HUES48 (cell line): ENCODE measurements around the gene PDCD7.
"Not testable (repeated sequence)": the region's sequence is repeated elsewhere in the genome, so short reads cannot be mapped to it uniquely, and the experiment has no call there.

Experiments used
- H3K27ac ChIP-seq: one replicate; pipeline ENCODE4 v1.7.0; 2013; ENCODE audit warnings: low read depth, low read length, inconsistent platforms
- H3K27me3 ChIP-seq: 2 replicates; pipeline ENCODE4 v1.6.1; 2013; ENCODE audit warnings: mild to moderate bottlenecking, low read length; ENCODE audit not compliant: control insufficient read depth, insufficient read depth
- H3K36me3 ChIP-seq: 2 replicates; pipeline ENCODE4 v1.6.1; 2013; ENCODE audit warnings: low read length; ENCODE audit not compliant: control insufficient read depth, insufficient read depth
- H3K4me1 ChIP-seq: 2 replicates; pipeline ENCODE4 v1.6.1; 2013; ENCODE audit warnings: mild to moderate bottlenecking, low read length; ENCODE audit not compliant: control insufficient read depth, insufficient read depth
- H3K4me3 ChIP-seq: 2 replicates; pipeline ENCODE4 v1.5.1; 2013; ENCODE audit warnings: mild to moderate bottlenecking, low read depth, low read length
- H3K9ac ChIP-seq: 2 replicates; pipeline ENCODE4 v1.6.1; 2013; ENCODE audit warnings: mild to moderate bottlenecking, low read depth, low read length, moderate library complexity
- H3K9me3 ChIP-seq: 2 replicates; pipeline ENCODE4 v1.6.1; 2013; ENCODE audit warnings: low read length; ENCODE audit not compliant: control insufficient read depth, insufficient read depth

PDCD7 gene

GRCh38 chr15:65099801-65100200 lies 33.8 kb downstream of the PDCD7 start:
- not testable (repeated sequence) for H3K4me3 ChIP-seq, H3K4me1 ChIP-seq, H3K36me3 ChIP-seq, H3K27ac ChIP-seq, H3K9ac ChIP-seq, H3K9me3 ChIP-seq
- H3K27me3 ChIP-seq, result peaks cover 10% of the 10 kb centered on the region; the same call in 1 of the 2 replicates

- Histone ChIP-seq H3K4me1 (no peaks in the 10 kb centered on the region; the same call in 1 of the 2 replicates), H3K36me3 (peaks cover 6% of the 10 kb centered on the region; the same call in 1 of the 2 replicates), H3K4me3 (no peak overlapping the region), H3K27ac (no peak overlapping the region), H3K27me3 (peaks cover 10% of the 10 kb centered on the region; the same call in 1 of the 2 replicates), H3K9ac (no peak overlapping the region), H3K9me3 (no peaks in the 10 kb centered on the region)
Measured at GRCh38 chr15:65099336-65099735, 34.3 kb downstream of the PDCD7 start.

GRCh38 chr15:65097651-65098263 lies 35.9 kb downstream of the PDCD7 start:
- no peaks in the 10 kb centered on the region for H3K9me3 ChIP-seq
- H3K27ac ChIP-seq, result no peak overlapping the region
- H3K9ac ChIP-seq, result no peak overlapping the region
- peaks cover 3% of the 10 kb centered on the region; the same call in 1 of the 2 replicates for H3K27me3 ChIP-seq
- H3K4me3 ChIP-seq, result no peak overlapping the region
- H3K36me3 ChIP-seq, result peaks cover 6% of the 10 kb centered on the region; the same call in 1 of the 2 replicates
- no peaks in the 10 kb centered on the region; the same call in 1 of the 2 replicates for H3K4me1 ChIP-seq

- Histone ChIP-seq H3K9ac (no peak overlapping the region), H3K4me1 (no peaks in the 10 kb centered on the region; the same call in 1 of the 2 replicates), H3K9me3 (no peaks in the 10 kb centered on the region), H3K4me3 (no peak overlapping the region), H3K36me3 (peaks cover 6% of the 10 kb centered on the region; the same call in 1 of the 2 replicates), H3K27ac (no peak overlapping the region), H3K27me3 (no peaks in the 10 kb centered on the region)
Measured at GRCh38 chr15:65096481-65097385, 36.9 kb downstream of the PDCD7 start.

- Histone ChIP-seq H3K9me3 (no peaks in the 10 kb centered on the region), H3K4me1 (no peaks in the 10 kb centered on the region; the same call in 1 of the 2 replicates), H3K27ac (no peak overlapping the region), H3K9ac (no peak overlapping the region), H3K4me3 (no peak overlapping the region), H3K36me3 (peaks cover 6% of the 10 kb centered on the region; the same call in 1 of the 2 replicates), H3K27me3 (no peaks in the 10 kb centered on the region)
Measured at GRCh38 chr15:65095747-65096104, 37.9 kb downstream of the PDCD7 start.

- Histone ChIP-seq H3K27ac (no peak overlapping the region), H3K27me3 (no peaks in the 10 kb centered on the region), H3K9me3 (no peaks in the 10 kb centered on the region), H3K36me3 (peaks cover 6% of the 10 kb centered on the region; the same call in 1 of the 2 replicates), H3K9ac (no peak overlapping the region), H3K4me3 (no peak overlapping the region), H3K4me1 (no peaks in the 10 kb centered on the region; the same call in 1 of the 2 replicates)
Measured at GRCh38 chr15:65095011-65095746, 38.4 kb downstream of the PDCD7 start.

GRCh38 chr15:65094294-65094995 lies 39.2 kb downstream of the PDCD7 start:
- H3K36me3 ChIP-seq, result peaks cover 6% of the 10 kb centered on the region; the same call in 1 of the 2 replicates

GRCh38 chr15:65093793-65094170 lies 39.8 kb downstream of the PDCD7 start:
- not testable (repeated sequence) for H3K9ac ChIP-seq, H3K4me1 ChIP-seq, H3K9me3 ChIP-seq, H3K27ac ChIP-seq, H3K27me3 ChIP-seq, H3K4me3 ChIP-seq, H3K36me3 ChIP-seq

More at GRCh38 chr15:65094294-65094995, 39.2 kb downstream of the PDCD7 start:
- Histone ChIP-seq H3K4me1 (peaks cover under 1% of the 10 kb centered on the region; the same call in 1 of the 2 replicates), H3K4me3 (no peak overlapping the region), H3K9me3 (no peaks in the 10 kb centered on the region), H3K27me3 (no peaks in the 10 kb centered on the region), H3K9ac (no peak overlapping the region), H3K27ac (no peak overlapping the region)

- Histone ChIP-seq H3K36me3 (no peaks in the 10 kb centered on the region), H3K9me3 (no peaks in the 10 kb centered on the region), H3K9ac (no peak overlapping the region), H3K27me3 (no peaks in the 10 kb centered on the region), H3K27ac (no peak overlapping the region), H3K4me1 (peaks cover 5% of the 10 kb centered on the region; the same call in 1 of the 2 replicates), H3K4me3 (no peak overlapping the region)
Measured at GRCh38 chr15:65092911-65093792, 40.5 kb downstream of the PDCD7 start.
